Osteocyte (in vitro differentiated cells): Measurements from ENCODE around the gene GNAZ. TPM values are rescaled to one million over a fixed set of nuclear protein-coding genes. Genes with fewer than 3 reads are reported as not detected.

Experiments
- DNase-seq: peaks from one replicate; pipeline ENCODE4 v3.0.0; 2021; ENCODE audit warnings: mixed read lengths; ENCODE audit not compliant: unreplicated experiment; ENCODE audit errors: extremely low spot score
- H3K27ac Mint-ChIP-seq: one replicate; pipeline ENCODE4 v1.8.0; 2021; ENCODE audit warnings: mild to moderate bottlenecking, mixed read lengths; ENCODE audit not compliant: unreplicated experiment
- H3K27me3 Mint-ChIP-seq: one replicate; pipeline ENCODE4 v1.8.0; 2021; ENCODE audit warnings: mixed read lengths; ENCODE audit not compliant: unreplicated experiment
- H3K36me3 Mint-ChIP-seq: one replicate; pipeline ENCODE4 v1.8.0; 2021; ENCODE audit warnings: mixed read lengths; ENCODE audit not compliant: unreplicated experiment
- H3K4me1 Mint-ChIP-seq: one replicate; pipeline ENCODE4 v1.8.0; 2021; ENCODE audit warnings: mixed read lengths; ENCODE audit not compliant: unreplicated experiment
- H3K4me3 Mint-ChIP-seq: one replicate; pipeline ENCODE4 v1.8.0; 2021; ENCODE audit warnings: mild to moderate bottlenecking, moderate library complexity, mixed read lengths; ENCODE audit not compliant: unreplicated experiment
- H3K9me3 Mint-ChIP-seq: one replicate; pipeline ENCODE4 v1.8.0; 2021; ENCODE audit warnings: mixed read lengths; ENCODE audit not compliant: unreplicated experiment
- total RNA-seq: library from RNA; stranded (reverse); gene quantifications from 2 replicates; pipeline ENCODE4 v1.2.1, GENCODE V29; 2021
- TF ChIP-seq, protein P1 (sequence below): fragments of 200-600 bp; sonication (generic); IDR thresholded peaks from 2 replicates; pipeline ENCODE4 v1.5.0; 2021; ENCODE audit warnings: antibody characterized with exemption, mild to moderate bottlenecking, moderate library complexity

The GNAZ gene
- total RNA-seq, 1 donor from 2014 or later: 2.9 TPM

- no peak overlapping the region for H3K4me3 Mint-ChIP-seq
- DNase-seq: no peak
- TF ChIP-seq, protein P1, sequence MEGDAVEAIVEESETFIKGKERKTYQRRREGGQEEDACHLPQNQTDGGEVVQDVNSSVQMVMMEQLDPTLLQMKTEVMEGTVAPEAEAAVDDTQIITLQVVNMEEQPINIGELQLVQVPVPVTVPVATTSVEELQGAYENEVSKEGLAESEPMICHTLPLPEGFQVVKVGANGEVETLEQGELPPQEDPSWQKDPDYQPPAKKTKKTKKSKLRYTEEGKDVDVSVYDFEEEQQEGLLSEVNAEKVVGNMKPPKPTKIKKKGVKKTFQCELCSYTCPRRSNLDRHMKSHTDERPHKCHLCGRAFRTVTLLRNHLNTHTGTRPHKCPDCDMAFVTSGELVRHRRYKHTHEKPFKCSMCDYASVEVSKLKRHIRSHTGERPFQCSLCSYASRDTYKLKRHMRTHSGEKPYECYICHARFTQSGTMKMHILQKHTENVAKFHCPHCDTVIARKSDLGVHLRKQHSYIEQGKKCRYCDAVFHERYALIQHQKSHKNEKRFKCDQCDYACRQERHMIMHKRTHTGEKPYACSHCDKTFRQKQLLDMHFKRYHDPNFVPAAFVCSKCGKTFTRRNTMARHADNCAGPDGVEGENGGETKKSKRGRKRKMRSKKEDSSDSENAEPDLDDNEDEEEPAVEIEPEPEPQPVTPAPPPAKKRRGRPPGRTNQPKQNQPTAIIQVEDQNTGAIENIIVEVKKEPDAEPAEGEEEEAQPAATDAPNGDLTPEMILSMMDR: no peak
- no peaks in the 10 kb centered on the region for H3K4me1 Mint-ChIP-seq
- H3K27me3 Mint-ChIP-seq: peaks cover 26% of the 10 kb centered on the region
- no peaks in the 10 kb centered on the region for H3K36me3 Mint-ChIP-seq
- no peak overlapping the region for H3K27ac Mint-ChIP-seq
- H3K9me3 Mint-ChIP-seq: no peaks in the 10 kb centered on the region
These were observed 32.0 kb upstream of the GNAZ start for GRCh38 chr22:23038334-23038642.

DNA sequence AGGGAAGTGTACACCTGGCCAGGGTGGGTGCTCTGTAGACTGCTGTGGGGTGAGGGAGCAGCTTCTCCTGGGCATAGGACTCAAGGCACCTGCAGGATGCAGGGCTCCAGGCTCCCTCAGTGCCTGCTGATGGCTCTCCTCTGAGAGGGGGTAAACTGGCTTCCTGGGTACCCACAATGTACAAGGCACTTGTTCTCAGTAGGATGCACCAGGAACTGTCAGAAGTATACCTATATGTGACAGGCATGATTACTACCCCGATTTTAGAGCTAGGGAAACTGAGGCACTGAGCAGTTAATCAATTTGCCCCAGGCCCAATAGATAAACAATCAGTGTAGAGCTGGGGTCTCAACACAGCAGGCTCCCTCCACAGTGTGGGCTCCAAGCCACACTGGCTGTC is 31.4 kb upstream of the GNAZ start:
- no peak overlapping the region for H3K27ac Mint-ChIP-seq
- H3K36me3 Mint-ChIP-seq: no peaks in the 10 kb centered on the region
- no peaks in the 10 kb centered on the region for H3K9me3 Mint-ChIP-seq
- H3K4me1 Mint-ChIP-seq: no peaks in the 10 kb centered on the region
- DNase-seq: no peak
- TF ChIP-seq, protein P1: no peak
- H3K4me3 Mint-ChIP-seq: no peak overlapping the region
- H3K27me3 Mint-ChIP-seq: peaks cover 26% of the 10 kb centered on the region

- no peaks in the 10 kb centered on the region for H3K9me3 Mint-ChIP-seq
- no peak overlapping the region for H3K27ac Mint-ChIP-seq
- no peak for DNase-seq
- peaks cover 39% of the 10 kb centered on the region for H3K27me3 Mint-ChIP-seq
- TF ChIP-seq, protein P1: no peak
- H3K36me3 Mint-ChIP-seq: no peaks in the 10 kb centered on the region
- H3K4me1 Mint-ChIP-seq: no peaks in the 10 kb centered on the region
- no peak overlapping the region for H3K4me3 Mint-ChIP-seq
These were observed 28.1 kb upstream of the GNAZ start for GRCh38 chr22:23042179-23042578.

DNA sequence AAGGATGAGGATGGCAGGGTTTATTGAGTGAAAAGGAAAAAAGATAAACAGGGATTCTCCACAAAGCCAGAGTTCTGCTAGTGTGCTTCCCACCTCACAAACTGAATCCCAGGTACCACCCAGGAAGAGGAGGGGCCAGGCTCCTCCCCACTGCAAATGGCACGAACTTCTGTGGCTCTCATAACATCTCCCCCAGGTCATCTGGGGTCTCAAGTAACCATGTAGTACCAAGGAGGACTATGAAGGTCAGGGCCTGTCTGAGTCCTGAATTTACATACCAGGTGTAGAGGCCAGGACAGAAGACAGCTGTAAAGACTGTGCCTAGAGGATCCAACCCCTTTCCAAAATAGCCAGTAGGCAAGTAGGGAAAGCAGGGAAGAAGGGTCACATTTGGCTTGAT is 25.7 kb upstream of the GNAZ start:
- H3K36me3 Mint-ChIP-seq: no peaks in the 10 kb centered on the region
- H3K27me3 Mint-ChIP-seq: peaks cover 54% of the 10 kb centered on the region
- H3K27ac Mint-ChIP-seq: no peak overlapping the region
- no peak overlapping the region for H3K4me3 Mint-ChIP-seq
- no peaks in the 10 kb centered on the region for H3K9me3 Mint-ChIP-seq
- TF ChIP-seq, protein P1: no peak
- H3K4me1 Mint-ChIP-seq: no peaks in the 10 kb centered on the region
- DNase-seq: no peak

DNA sequence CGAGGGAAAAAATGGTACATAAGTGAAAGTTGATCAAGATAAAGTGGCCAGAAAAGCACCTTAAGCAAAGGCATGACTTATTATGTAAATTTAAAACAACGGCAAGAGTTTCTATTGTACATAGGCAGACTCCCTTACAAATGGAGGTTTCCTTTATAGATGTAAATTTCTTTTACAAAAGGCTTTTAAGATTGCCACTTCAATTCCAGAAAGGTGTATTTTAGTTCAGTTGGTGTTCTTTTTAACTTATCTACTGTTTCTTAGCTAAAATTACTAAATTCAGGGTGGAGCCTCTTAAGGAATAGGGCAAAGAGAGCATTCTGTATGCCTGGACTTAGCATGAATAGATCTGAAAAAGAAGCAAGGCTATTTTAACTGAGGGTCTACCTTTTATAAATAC is 24.9 kb upstream of the GNAZ start:
- no peaks in the 10 kb centered on the region for H3K36me3 Mint-ChIP-seq

More for the DNA sequence above, 24.9 kb upstream of the GNAZ start:
- Mint-ChIP-seq H3K9me3 (no peaks in the 10 kb centered on the region), H3K4me1 (no peaks in the 10 kb centered on the region), H3K4me3 (no peak overlapping the region), H3K27me3 (peaks cover 52% of the 10 kb centered on the region), H3K27ac (no peak overlapping the region)
- no peak for DNase-seq
- TF ChIP-seq, protein P1: no peak
